AG04449 (cell line): ENCODE measurements around the gene APLP2.

ENCODE experiments used
- CTCF ChIA-PET: fragments of 350-600 bp; formaldehyde crosslinking; extraction: SDS; loops from one replicate; lab custom pipeline; 2021; ENCODE audit warnings: antibody characterized with exemption; lab: Yijun Ruan, JAX
- POLR2A ChIA-PET: fragments of 400-600, 350-600 bp; formaldehyde crosslinking; extraction: SDS; loops from one replicate; lab custom pipeline; 2020; ENCODE audit warnings: antibody characterized with exemption, inconsistent platforms; lab: Yijun Ruan, JAX
- DNase-seq: peaks from one replicate; pipeline ENCODE4 v3.0.0-alpha.2; 2010; ENCODE audit warnings: low read depth, low spot score
- H3K4me3 ChIP-seq: 2 replicates; pipeline ENCODE4 v1.5.1; 2011; ENCODE audit warnings: low read depth, mild to moderate bottlenecking, control low read depth, low read length
- TF ChIP-seq, protein P1 (sequence below): IDR thresholded peaks from one replicate; pipeline ENCODE4 v1.5.1; 2011; ENCODE audit warnings: mild to moderate bottlenecking, moderate library complexity, low read length, control low read depth, inconsistent platforms; ENCODE audit not compliant: insufficient read depth; ENCODE audit errors: missing control alignments

Gene APLP2

DNA sequence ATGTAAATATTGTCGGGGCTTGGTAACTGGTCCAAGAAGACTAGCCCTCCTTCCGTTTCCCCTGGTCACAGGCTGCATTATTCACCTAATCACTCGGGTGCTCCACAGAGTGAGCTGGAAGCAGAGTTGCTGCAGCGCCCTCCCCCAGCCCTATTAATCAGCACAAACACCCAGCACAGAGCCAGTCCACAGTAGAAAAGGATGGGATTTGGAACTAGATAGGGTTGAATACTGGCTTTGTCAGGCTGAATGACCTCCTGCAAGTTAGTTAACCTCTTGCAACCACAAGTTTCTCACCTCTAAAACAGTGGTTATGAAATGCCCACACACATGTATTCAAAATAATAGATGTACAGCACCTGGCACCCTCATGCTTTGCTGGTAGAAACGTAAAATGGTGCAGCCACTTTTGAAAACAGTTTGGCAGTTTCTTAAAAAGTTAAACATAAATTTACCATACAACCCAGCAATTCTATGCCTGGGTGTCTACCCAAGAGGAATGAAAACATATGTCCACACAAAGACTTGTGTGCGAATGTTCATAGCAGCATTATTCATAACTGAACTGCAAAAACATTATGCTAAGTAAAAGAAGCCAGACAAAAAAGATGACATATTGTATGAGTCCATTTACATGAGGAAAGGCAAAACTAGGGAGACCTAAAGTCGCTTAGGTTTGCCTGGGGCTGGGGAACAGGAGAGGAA, 31.7 kb upstream of the APLP2 start:
- TF ChIP-seq, protein P1, sequence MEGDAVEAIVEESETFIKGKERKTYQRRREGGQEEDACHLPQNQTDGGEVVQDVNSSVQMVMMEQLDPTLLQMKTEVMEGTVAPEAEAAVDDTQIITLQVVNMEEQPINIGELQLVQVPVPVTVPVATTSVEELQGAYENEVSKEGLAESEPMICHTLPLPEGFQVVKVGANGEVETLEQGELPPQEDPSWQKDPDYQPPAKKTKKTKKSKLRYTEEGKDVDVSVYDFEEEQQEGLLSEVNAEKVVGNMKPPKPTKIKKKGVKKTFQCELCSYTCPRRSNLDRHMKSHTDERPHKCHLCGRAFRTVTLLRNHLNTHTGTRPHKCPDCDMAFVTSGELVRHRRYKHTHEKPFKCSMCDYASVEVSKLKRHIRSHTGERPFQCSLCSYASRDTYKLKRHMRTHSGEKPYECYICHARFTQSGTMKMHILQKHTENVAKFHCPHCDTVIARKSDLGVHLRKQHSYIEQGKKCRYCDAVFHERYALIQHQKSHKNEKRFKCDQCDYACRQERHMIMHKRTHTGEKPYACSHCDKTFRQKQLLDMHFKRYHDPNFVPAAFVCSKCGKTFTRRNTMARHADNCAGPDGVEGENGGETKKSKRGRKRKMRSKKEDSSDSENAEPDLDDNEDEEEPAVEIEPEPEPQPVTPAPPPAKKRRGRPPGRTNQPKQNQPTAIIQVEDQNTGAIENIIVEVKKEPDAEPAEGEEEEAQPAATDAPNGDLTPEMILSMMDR = no peak
- ChIA-PET CTCF (no interaction called here), POLR2A (no interaction called here)
- no peak overlapping the region for H3K4me3 ChIP-seq
- DNase-seq = no peak

- ChIA-PET CTCF (no interaction called here), POLR2A (no interaction called here)
- no peak for DNase-seq
- no peak overlapping the region for H3K4me3 ChIP-seq
- TF ChIP-seq, protein P1 = no peak
Observed at GRCh38 chr11:130040281-130040940, 29.3 kb upstream of the APLP2 start.

DNA sequence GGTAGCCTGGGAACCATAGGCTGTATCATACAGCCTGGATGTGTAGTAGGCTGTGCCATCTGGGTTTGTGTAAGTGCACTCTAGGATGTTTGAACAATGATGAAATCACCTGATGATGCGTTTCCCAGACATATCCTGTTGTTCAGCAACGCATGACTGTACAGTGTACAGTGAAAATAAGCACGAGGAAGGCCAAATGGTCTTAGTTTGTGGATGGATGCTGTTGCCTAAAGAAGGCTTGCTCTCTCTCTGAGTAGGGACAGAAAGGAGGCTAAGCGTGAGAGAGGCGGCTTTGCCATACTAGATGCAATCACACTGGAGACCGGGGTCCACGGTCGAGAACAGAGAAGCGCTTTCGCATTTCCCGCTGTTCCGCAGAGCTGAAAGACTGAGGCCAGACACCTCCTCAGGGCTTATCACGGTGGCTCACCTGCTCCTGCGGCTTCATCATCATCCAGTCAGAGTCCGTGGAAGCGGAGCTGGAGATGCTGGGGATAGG, 27.6 kb upstream of the APLP2 start:
- TF ChIP-seq, protein P1 = no peak
- POLR2A ChIA-PET = no interaction called here
- CTCF ChIA-PET = no interaction called here
- no peak overlapping the region for H3K4me3 ChIP-seq
- DNase-seq = peak; percentile 72

GRCh38 chr11:130043575-130043974, 26.1 kb upstream of the APLP2 start:
- CTCF ChIA-PET = no interaction called here
- no peak overlapping the region for H3K4me3 ChIP-seq

DNA sequence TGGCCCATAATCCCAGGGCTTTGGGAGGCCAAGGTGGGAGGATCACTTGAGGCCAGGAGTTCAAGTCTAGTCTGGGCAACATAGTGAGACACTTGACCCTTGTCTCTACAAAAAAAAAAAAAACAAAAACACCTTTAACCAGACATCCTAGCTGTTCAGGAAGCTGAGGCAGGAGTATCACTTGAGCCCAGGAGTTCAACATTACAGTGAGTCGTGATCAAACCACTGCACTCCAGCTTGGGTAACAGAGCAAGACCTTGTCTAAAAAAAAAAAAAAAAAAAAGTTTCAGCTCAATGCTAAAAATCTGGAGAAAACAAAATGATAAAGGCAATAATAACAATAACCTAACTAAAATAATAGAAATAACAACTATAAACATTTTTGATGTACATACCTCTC, 22.6 kb upstream of the APLP2 start:
- CTCF ChIA-PET = no interaction called here

More at GRCh38 chr11:130043575-130043974, 26.1 kb upstream of the APLP2 start:
- no peak for DNase-seq
- TF ChIP-seq, protein P1 = no peak
- POLR2A ChIA-PET = no interaction called here

GRCh38 chr11:130049328-130049771, 20.3 kb upstream of the APLP2 start:
- no peak for DNase-seq
- ChIA-PET POLR2A (no interaction called here), CTCF (no interaction called here)
- no peak overlapping the region for H3K4me3 ChIP-seq
- TF ChIP-seq, protein P1 = no peak

More for the DNA sequence above, 22.6 kb upstream of the APLP2 start:
- TF ChIP-seq, protein P1 = no peak
- DNase-seq = no peak
- H3K4me3 ChIP-seq = no peak overlapping the region
- POLR2A ChIA-PET = no interaction called here
